ENCODE data around the gene KCNK6. TPM values are rescaled to one million over a fixed set of nuclear protein-coding genes. Genes with fewer than 3 reads are reported as not detected.

Gene KCNK6
- total RNA-seq, 2 donors from 2014 or later: 8.6 to 13.8 TPM

GRCh38 chr19:38309615-38310278 lies 9.9 kb upstream of the KCNK6 start:
- Histone ChIP-seq H3K4me1 (peaks cover 9% of the 10 kb centered on the region), H3K9me3 (no peaks in the 10 kb centered on the region), H3K4me3 (no peak overlapping the region), H3K27ac (no peak overlapping the region), H3K27me3 (no peaks in the 10 kb centered on the region), H3K36me3 (replicated peaks in 1 of 2; ENCODE audit: insufficient read depth in 1 of 2, low read depth in 2 of 2) (peaks cover 0 to 2% of the 10 kb centered on the region in 2 donors)
- WGBS, 2 donors: 93 to 96% methylated on average over 3 of the region's 3 CpGs
- no peak for ATAC-seq
- TF ChIP-seq CTCF (IDR thresholded peaks at IDR 0.05): no peak
- TF ChIP-seq POLR2A (IDR thresholded peaks at IDR 0.05): no peak
- no peak for DNase-seq
- intact Hi-C loops (cut with DNase I): no loop called here

GRCh38 chr19:38310279-38310670 lies 9.4 kb upstream of the KCNK6 start:
- H3K9me3 ChIP-seq: no peaks in the 10 kb centered on the region
- H3K4me1 ChIP-seq: peaks cover 5% of the 10 kb centered on the region
- DNase-seq (no peak), ATAC-seq (no peak)
- H3K36me3 ChIP-seq (replicated peaks in 1 of 2; ENCODE audit: insufficient read depth in 1 of 2, low read depth in 2 of 2): peaks cover 0 to 2% of the 10 kb centered on the region in 2 donors
- TF ChIP-seq CTCF (IDR thresholded peaks at IDR 0.05) (no peak), POLR2A (IDR thresholded peaks at IDR 0.05) (no peak)
- H3K27me3 ChIP-seq: no peaks in the 10 kb centered on the region
- WGBS, 2 donors: 87 to 96% methylated on average over 2 of the region's 2 CpGs
- no peak overlapping the region for H3K27ac ChIP-seq
- no peak overlapping the region for H3K4me3 ChIP-seq
- intact Hi-C loops (cut with DNase I): no loop called here

GRCh38 chr19:38310986-38311385 lies 8.7 kb upstream of the KCNK6 start:
- intact Hi-C loops (cut with DNase I): no loop called here
- no peak for TF ChIP-seq POLR2A (IDR thresholded peaks at IDR 0.05)
- TF ChIP-seq CTCF (IDR thresholded peaks at IDR 0.05): no peak
- no peak overlapping the region for H3K4me3 ChIP-seq
- no peaks in the 10 kb centered on the region for H3K4me1 ChIP-seq
- 96 to 98% methylated on average over 6 of the region's 6 CpGs for WGBS, 2 donors
- no peak for DNase-seq
- ATAC-seq: no peak
- no peak overlapping the region for H3K27ac ChIP-seq
- H3K36me3 ChIP-seq (replicated peaks in 1 of 2; ENCODE audit: insufficient read depth in 1 of 2, low read depth in 2 of 2): peaks cover 0 to 2% of the 10 kb centered on the region in 2 donors
- no peaks in the 10 kb centered on the region for H3K27me3 ChIP-seq
- no peaks in the 10 kb centered on the region for H3K9me3 ChIP-seq

GRCh38 chr19:38315657-38316476 lies 3.8 kb upstream of the KCNK6 start, which contains the start of gene YIF1B:
TSS of gene YIF1B (minus strand) at chr19:38315947. CDS start at chr19:38315917, 30 bp downstream.
- Histone ChIP-seq H3K4me3 (peak within 1 kb of the TSS; percentile 23 to 41), H3K27ac (peak within 1 kb of the TSS; percentile 50 to 91 (median 78)), H3K4me1 (peaks cover 28% of the 10 kb centered on the region), H3K27me3 (no peaks in the 10 kb centered on the region), H3K36me3 (replicated peaks in 1 of 2; ENCODE audit: insufficient read depth in 1 of 2, low read depth in 2 of 2) (no peaks in the 10 kb centered on the region), H3K9me3 (no peaks in the 10 kb centered on the region)
- 0 to 1% methylated on average over 23 to 60 of the region's 64 CpGs for WGBS, 2 donors
- peak in 2 of 3 donors; percentile 42 to 44 for TF ChIP-seq POLR2A (IDR thresholded peaks at IDR 0.05)
- no peak for TF ChIP-seq CTCF (IDR thresholded peaks at IDR 0.05)
- intact Hi-C loops (cut with DNase I): no loop called here
- DNase-seq: peak; percentile 96 to 98 (median 98)
- peak; percentile 93 for ATAC-seq

Measured in body of pancreas (tissue), 4 donors.